Mesenchymal stem cell (in vitro differentiated cells and primary cell): ENCODE results near the gene NPL.

ENCODE experiments used
- DNase-seq: peaks from one replicate; pipeline ENCODE4 v3.0.0-alpha.2; 2013
- H2AFZ ChIP-seq: one replicate; pipeline ENCODE4 v1.6.1; 2013; ENCODE audit warnings: low read depth, mild to moderate bottlenecking, control low read depth, inconsistent platforms, low read length, moderate library complexity
- H2AK5ac ChIP-seq: 2 replicates; pipeline ENCODE4 v1.6.1; 2013; ENCODE audit warnings: low read length, moderate library complexity, mild to moderate bottlenecking, inconsistent platforms; ENCODE audit not compliant: severe bottlenecking
- H2BK120ac ChIP-seq: one replicate; pipeline ENCODE4 v1.6.1; 2013; ENCODE audit warnings: low read depth, mild to moderate bottlenecking, inconsistent platforms, low read length, moderate library complexity
- H2BK12ac ChIP-seq, 2 experiments: one replicate each; pipeline ENCODE4 v1.6.1; 2013; ENCODE audit warnings: inconsistent platforms in 2 of 2, low read length in 2 of 2, mild to moderate bottlenecking in 2 of 2, moderate library complexity in 2 of 2, control low read depth in 1 of 2
- H2BK15ac ChIP-seq: one replicate; pipeline ENCODE4 v1.6.1; 2013; ENCODE audit warnings: mild to moderate bottlenecking, low read depth, inconsistent platforms; ENCODE audit not compliant: poor library complexity, severe bottlenecking
- H2BK5ac ChIP-seq: 2 replicates; pipeline ENCODE4 v1.6.1; 2013; ENCODE audit warnings: low read depth, mild to moderate bottlenecking, low read length, control low read depth, inconsistent platforms; ENCODE audit not compliant: poor library complexity, severe bottlenecking
- H3K14ac ChIP-seq, 2 experiments: one replicate each; pipeline ENCODE4 v1.6.1; 2013; ENCODE audit warnings: inconsistent platforms in 2 of 2, low read length in 2 of 2, control low read depth in 1 of 2, mild to moderate bottlenecking in 1 of 2, moderate library complexity in 1 of 2
- H3K18ac ChIP-seq, 2 experiments: one replicate each; pipeline ENCODE4 v1.6.1; 2013; ENCODE audit warnings: inconsistent platforms in 2 of 2, low read length in 2 of 2, control low read depth in 1 of 2, low read depth in 1 of 2, mild to moderate bottlenecking in 1 of 2
- H3K23ac ChIP-seq, 2 experiments: one replicate each; pipeline ENCODE4 v1.6.1; 2013; ENCODE audit warnings: inconsistent platforms in 2 of 2, low read length in 2 of 2, mild to moderate bottlenecking in 2 of 2, moderate library complexity in 2 of 2, control low read depth in 1 of 2
- H3K27ac ChIP-seq: 2 replicates; pipeline ENCODE4 v1.5.1; 2013; ENCODE audit warnings: mild to moderate bottlenecking, moderate library complexity, low read length, control low read depth, inconsistent platforms; ENCODE audit not compliant: poor library complexity, severe bottlenecking
- H3K27me3 ChIP-seq, 2 experiments: 2 replicates each; pipeline versions ENCODE4 v1.6.1 to v1.7.0; 2013; ENCODE audit warnings: low read length in 2 of 2, mild to moderate bottlenecking in 2 of 2, moderate library complexity in 2 of 2, control low read depth in 1 of 2, inconsistent platforms in 1 of 2; ENCODE audit not compliant: control insufficient read depth in 1 of 2, insufficient read depth in 1 of 2
- H3K36me3 ChIP-seq, 2 experiments: 2 replicates each; pipeline versions ENCODE4 v1.6.1 to v1.7.0; 2013; ENCODE audit warnings: low read length in 2 of 2, control low read depth in 1 of 2, inconsistent platforms in 1 of 2, low read depth in 1 of 2, mild to moderate bottlenecking in 1 of 2; ENCODE audit not compliant: insufficient read depth in 2 of 2, control insufficient read depth in 1 of 2
- H3K4ac ChIP-seq, 2 experiments: one replicate each; pipeline ENCODE4 v1.6.1; 2013; ENCODE audit warnings: inconsistent platforms in 2 of 2, low read length in 2 of 2, mild to moderate bottlenecking in 2 of 2, moderate library complexity in 2 of 2, control low read depth in 1 of 2, low read depth in 1 of 2
- H3K4me1 ChIP-seq: 2 replicates; pipeline ENCODE4 v1.6.1; 2013; ENCODE audit warnings: low read depth, low read length, control low read depth; ENCODE audit not compliant: control insufficient read depth, insufficient read depth
- H3K4me2 ChIP-seq: 2 replicates; pipeline ENCODE4 v1.6.1; 2013; ENCODE audit warnings: low read length, mild to moderate bottlenecking, inconsistent platforms; ENCODE audit not compliant: poor library complexity, severe bottlenecking
- H3K4me3 ChIP-seq, 2 experiments: 2 replicates each; pipeline versions ENCODE4 v1.5.1 to v1.7.0; 2013; ENCODE audit warnings: low read length in 2 of 2, mild to moderate bottlenecking in 2 of 2, control low read depth in 1 of 2, low read depth in 1 of 2; ENCODE audit not compliant: insufficient read depth in 1 of 2
- H3K79me1 ChIP-seq: replicated peaks from 2 replicates; pipeline ENCODE4 v1.6.1; 2013; ENCODE audit warnings: mild to moderate bottlenecking, control low read depth, low read length, inconsistent platforms; ENCODE audit not compliant: poor library complexity, severe bottlenecking
- H3K9ac ChIP-seq: 2 replicates; pipeline ENCODE4 v1.7.0; 2013; ENCODE audit warnings: mild to moderate bottlenecking, low read length, moderate library complexity
- H3K9me3 ChIP-seq: 2 replicates; pipeline ENCODE4 v1.7.0; 2013; ENCODE audit warnings: mild to moderate bottlenecking, low read length; ENCODE audit not compliant: control insufficient read depth
- H4K8ac ChIP-seq: one replicate; pipeline ENCODE4 v1.6.1; 2013; ENCODE audit warnings: inconsistent platforms, mild to moderate bottlenecking, low read length, moderate library complexity
- H4K91ac ChIP-seq: one replicate; pipeline ENCODE4 v1.6.1; 2013; ENCODE audit warnings: mild to moderate bottlenecking, low read length, inconsistent platforms
- WGBS: methylation state at CpG from one replicate; pipeline ENCODE4 v1.1.7; 2013; ENCODE audit warnings: mixed read lengths; 5-methylcytosine and 5-hydroxymethylcytosine counted together

Gene NPL

DNA sequence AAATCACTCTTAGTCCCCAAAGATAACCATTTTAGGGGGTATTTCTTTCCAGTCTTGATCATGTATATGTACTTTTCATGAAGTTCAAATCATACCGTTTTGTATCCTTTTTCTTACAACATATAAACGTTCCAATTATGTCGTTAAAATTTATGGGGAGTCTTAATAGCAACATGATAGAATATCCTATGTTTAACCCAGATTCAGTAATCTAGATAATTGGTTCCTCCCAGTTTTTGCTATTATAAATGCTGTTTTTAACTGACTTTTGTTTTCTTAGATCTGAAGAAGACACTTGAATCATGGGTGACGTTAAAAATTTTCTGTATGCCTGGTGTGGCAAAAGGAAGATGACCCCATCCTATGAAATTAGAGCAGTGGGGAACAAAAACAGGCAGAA is 52.7 kb downstream of the NPL start:
- Histone ChIP-seq H3K36me3 (peaks cover 20 to 47% of the 10 kb centered on the region in 2 experiments), H3K4ac (no peak overlapping the region), H3K79me1 (peaks cover 2% of the 10 kb centered on the region), H3K9me3 (no peaks in the 10 kb centered on the region), H3K14ac (no peak overlapping the region), H3K18ac (no peak overlapping the region), H2BK5ac (no peak overlapping the region), H3K4me1 (peaks cover 6% of the 10 kb centered on the region), H2BK12ac (no peak overlapping the region), H3K27me3 (no peaks in the 10 kb centered on the region), H3K23ac (no peak overlapping the region), H4K8ac (no peak overlapping the region), H4K91ac (no peak overlapping the region), H2BK15ac (no peak overlapping the region), H3K4me2 (no peak overlapping the region), H2AK5ac (no peak overlapping the region), H3K9ac (peak overlapping the region; percentile 16), H2BK120ac (no peak overlapping the region), H3K4me3 (peak overlapping the region in 1 of 2 experiments; percentile 85), H2AFZ (no peak overlapping the region), H3K27ac (no peak overlapping the region)
- DNase-seq: no peak
- 75% methylated on average over 1 of the region's 4 CpGs for WGBS

DNA sequence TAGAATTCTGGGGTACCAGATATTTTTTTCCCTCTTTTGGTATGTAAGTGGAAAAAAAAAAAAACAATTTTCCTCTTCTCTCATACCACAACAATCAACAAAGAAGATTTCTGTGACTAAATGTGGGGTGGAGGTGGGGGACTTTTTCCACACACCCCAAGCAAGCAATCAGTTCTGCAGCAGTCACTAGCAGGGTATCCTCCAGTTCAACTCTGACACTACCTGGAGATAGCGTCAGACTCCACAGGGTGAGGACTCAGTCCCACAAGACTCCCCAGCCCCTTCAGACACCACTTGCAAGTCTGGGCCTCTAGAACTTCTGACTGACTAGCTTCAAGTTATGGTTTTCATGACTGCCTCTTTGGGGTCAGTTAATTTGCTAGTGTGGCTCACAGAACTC is 55.8 kb downstream of the NPL start:
- H3K9ac ChIP-seq: no peak overlapping the region
- H3K4me1 ChIP-seq: peaks cover 4% of the 10 kb centered on the region
- H3K14ac ChIP-seq: no peak overlapping the region
- peaks cover 23 to 78% of the 10 kb centered on the region in 2 experiments for H3K36me3 ChIP-seq
- H3K4me2 ChIP-seq: no peak overlapping the region
- H3K18ac ChIP-seq: no peak overlapping the region
- H2AFZ ChIP-seq: no peak overlapping the region
- no peak overlapping the region for H2BK15ac ChIP-seq
- H4K91ac ChIP-seq: no peak overlapping the region
- H3K23ac ChIP-seq: no peak overlapping the region
- no peak overlapping the region for H3K27ac ChIP-seq
- no peak overlapping the region for H2BK120ac ChIP-seq
- H3K9me3 ChIP-seq: no peaks in the 10 kb centered on the region
- H3K4ac ChIP-seq: no peak overlapping the region
- DNase-seq: no peak
- no peaks in the 10 kb centered on the region for H3K27me3 ChIP-seq
- 100% methylated on average over 1 of the region's 1 CpG for WGBS
- H2BK12ac ChIP-seq: no peak overlapping the region
- H4K8ac ChIP-seq: no peak overlapping the region
- H3K79me1 ChIP-seq: no peaks in the 10 kb centered on the region
- H2BK5ac ChIP-seq: no peak overlapping the region
- no peak overlapping the region for H3K4me3 ChIP-seq
- H2AK5ac ChIP-seq: no peak overlapping the region

DNA sequence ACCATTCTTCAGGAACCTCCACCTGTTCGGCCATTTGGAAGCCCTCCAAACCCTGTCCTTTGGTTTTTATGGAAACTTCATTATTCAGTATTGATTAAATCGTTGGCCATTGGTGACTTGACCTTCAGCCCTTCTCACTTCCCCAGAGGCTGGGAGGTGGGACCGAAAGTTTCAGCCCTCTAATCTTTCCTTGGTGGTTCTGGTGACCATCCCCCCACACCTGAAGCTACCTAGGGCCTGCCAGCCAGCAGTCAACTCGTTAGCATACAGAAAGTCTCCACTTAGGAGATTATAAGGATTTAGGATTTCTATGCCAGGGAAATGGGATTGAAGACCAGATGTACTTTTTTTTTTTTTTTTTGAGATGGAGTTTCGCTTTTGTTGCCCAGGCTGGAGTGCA is 56.3 kb downstream of the NPL start:
- no peak overlapping the region for H2BK5ac ChIP-seq
- H4K91ac ChIP-seq: no peak overlapping the region
- DNase-seq: no peak
- H3K9me3 ChIP-seq: no peaks in the 10 kb centered on the region
- peaks cover 1% of the 10 kb centered on the region for H3K79me1 ChIP-seq
- H2BK120ac ChIP-seq: no peak overlapping the region
- no peak overlapping the region for H3K14ac ChIP-seq
- H3K4me3 ChIP-seq: no peak overlapping the region
- no peak overlapping the region for H2AK5ac ChIP-seq
- H4K8ac ChIP-seq: no peak overlapping the region
- H3K4ac ChIP-seq: no peak overlapping the region
- no peak overlapping the region for H2BK12ac ChIP-seq
- H3K9ac ChIP-seq: no peak overlapping the region
- H3K27ac ChIP-seq: no peak overlapping the region
- no peak overlapping the region for H2BK15ac ChIP-seq
- no peak overlapping the region for H3K23ac ChIP-seq
- H3K4me1 ChIP-seq: peaks cover 4% of the 10 kb centered on the region
- H3K36me3 ChIP-seq: peaks cover 24 to 83% of the 10 kb centered on the region in 2 experiments
- H3K4me2 ChIP-seq: no peak overlapping the region
- H3K18ac ChIP-seq: no peak overlapping the region
- H2AFZ ChIP-seq: no peak overlapping the region
- 89% methylated on average over 5 of the region's 5 CpGs for WGBS
- no peaks in the 10 kb centered on the region for H3K27me3 ChIP-seq

DNA sequence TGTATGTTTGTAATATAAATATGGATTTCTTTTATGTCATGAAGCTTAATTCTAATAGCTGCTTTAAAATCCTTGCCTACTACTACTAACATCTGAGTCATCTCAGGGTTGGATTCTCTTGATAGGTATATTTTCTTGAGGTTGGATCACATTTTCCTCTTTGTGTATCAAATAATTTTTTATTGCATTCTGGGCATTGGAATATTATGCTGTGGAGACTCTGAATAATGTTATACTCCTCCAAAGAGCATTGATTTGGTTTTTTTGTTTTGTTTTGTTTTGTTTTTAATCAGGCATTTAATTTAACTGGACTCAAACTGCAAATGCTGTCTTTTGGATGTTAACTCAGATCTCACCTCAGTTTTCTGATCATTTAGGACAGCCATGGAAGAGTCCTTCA is 57.5 kb downstream of the NPL start:
- no peak overlapping the region for H2BK15ac ChIP-seq
- no peak overlapping the region for H3K18ac ChIP-seq
- H3K9me3 ChIP-seq: no peaks in the 10 kb centered on the region
- H2AFZ ChIP-seq: no peak overlapping the region
- H2BK5ac ChIP-seq: no peak overlapping the region
- H4K91ac ChIP-seq: no peak overlapping the region
- H3K14ac ChIP-seq: no peak overlapping the region
- H3K4ac ChIP-seq: no peak overlapping the region
- H4K8ac ChIP-seq: no peak overlapping the region
- H3K4me2 ChIP-seq: no peak overlapping the region
- H3K23ac ChIP-seq: no peak overlapping the region
- no peak overlapping the region for H3K4me3 ChIP-seq
- no peaks in the 10 kb centered on the region for H3K27me3 ChIP-seq
- no peak overlapping the region for H3K27ac ChIP-seq
- H2BK12ac ChIP-seq: no peak overlapping the region
- H3K4me1 ChIP-seq: peaks cover 4% of the 10 kb centered on the region
- H2BK120ac ChIP-seq: no peak overlapping the region
- H2AK5ac ChIP-seq: no peak overlapping the region
- no peak overlapping the region for H3K9ac ChIP-seq
- peaks cover 25 to 95% of the 10 kb centered on the region in 2 experiments for H3K36me3 ChIP-seq
- H3K79me1 ChIP-seq: peaks cover 3% of the 10 kb centered on the region
- DNase-seq: no peak
